K562 (cell line): Measurements from ENCODE around the gene MERTK. TPM values are rescaled to one million over a fixed set of nuclear protein-coding genes. Genes with fewer than 3 reads are reported as not detected.

Experiments
- CHD7 ChIP-seq: fragments of 200-600 bp; sonication (generic); IDR thresholded peaks from one replicate; pipeline ENCODE4 v1.6.1; 2012; ENCODE audit warnings: mild to moderate bottlenecking, low read depth, low read length, inconsistent platforms
- ERF ChIP-seq: fragments of 450-650 bp; formaldehyde crosslinking; IDR thresholded peaks from 2 replicates; pipeline ENCODE4 v1.4.0; 2020; ENCODE audit warnings: mild to moderate bottlenecking, mixed read lengths
- FOXA1 ChIP-seq: fragments of 450-650 bp; IDR thresholded peaks from 2 replicates; pipeline ENCODE4 v1.6.1; 2016; ENCODE audit warnings: mild to moderate bottlenecking, borderline replicate concordance
- PTRF ChIP-seq: fragments of 450-650 bp; IDR thresholded peaks from 2 replicates; pipeline ENCODE4 v1.6.1; 2016; ENCODE audit warnings: mild to moderate bottlenecking, missing genetic modification characterization, missing compliant biosample characterization
- SMARCC2 ChIP-seq: fragments of 450-650 bp; IDR thresholded peaks from 2 replicates; pipeline ENCODE4 v1.6.1; 2017; ENCODE audit warnings: antibody characterized with exemption, moderate library complexity, mild to moderate bottlenecking, low read depth
- SRSF7 ChIP-seq: fragments of 200-400 bp; formaldehyde crosslinking; optimal IDR thresholded peaks from 2 replicates; pipeline ENCODE3; 2017; ENCODE audit warnings: mild to moderate bottlenecking, low read depth, low read length
- ZNF609 ChIP-seq: sonication (generic); formaldehyde crosslinking; IDR thresholded peaks from 2 replicates; pipeline ENCODE4 v1.8.1; 2023; ENCODE audit warnings: missing genetic modification reagents, mild to moderate bottlenecking, borderline replicate concordance
- polyA plus RNA-seq, 8 experiments: library from polyadenylated mRNA; depleted of rRNA in 4 of 8; stranded (reverse) in 5 of 8; unstranded in 3 of 8; fragments of >200 nt; fragmentation: Nextera tagmentation in 2 of 8; fragmentation: Illumina TruSeq in 1 of 8; extraction: Ambion mirVana in 2 of 8; extraction: Trizol in 1 of 8; gene quantifications; 2 replicates each; pipeline versions ENCODE4 v1.2.1 to v1.2.3, GENCODE V29; 2011 to 2014; ENCODE audit warnings: inconsistent platforms in 1 of 8, missing spikeins in 1 of 8
- total RNA-seq, 7 experiments: library from RNA; depleted of rRNA in 6 of 7; stranded (reverse); fragments of >200 nt in 6 of 7; fragmentation: Illumina TruSeq in 2 of 7; extraction: Trizol in 2 of 7; gene quantifications; 2 replicates each; pipeline versions ENCODE4 v1.2.1 to v1.2.3, GENCODE V29; 2011 to 2021; ENCODE audit warnings: low replicate concordance in 1 of 7

MERTK gene
- total and polyA plus RNA-seq, 9 of the 15 experiments (the other 6 are each of a cell fraction or from before 2014, with no cell fraction given), result 0.23 to 1.6 (median 0.74) TPM

GRCh38 chr2:112055730-112056625 lies 157.6 kb downstream of the MERTK start (continued):
- TF ChIP-seq CHD7 (no peak), PTRF (tag) (no peak), SRSF7 (no peak), ERF (CRISPR knock-in tag) (no peak), ZNF609 (CRISPR knock-in tag) (no peak), SMARCC2 (peak; percentile 56; the same call in 1 of the 2 replicates), FOXA1 (no peak)
